ENCODE data around the gene ASTL.

The ASTL gene

DNA sequence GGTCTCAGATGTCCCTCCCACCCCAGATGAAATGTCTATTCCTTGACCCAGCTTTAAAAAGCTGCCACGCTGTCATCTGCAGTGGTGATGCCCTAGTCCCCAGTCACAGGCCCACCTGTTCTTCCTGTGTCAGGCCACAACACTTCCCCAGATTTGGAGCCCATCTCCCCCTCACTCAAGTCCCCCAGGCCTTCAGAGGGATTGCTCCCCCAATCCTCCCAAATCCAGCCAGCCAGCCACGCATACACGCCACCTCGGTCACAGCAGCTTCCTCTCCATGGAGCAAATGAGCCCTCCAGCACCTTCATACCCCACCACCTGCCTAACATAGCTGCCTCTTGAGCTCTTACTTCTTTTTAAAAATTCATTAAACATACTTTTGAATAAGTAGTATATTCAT is 7.8 kb downstream of the ASTL start:
- no peak for DNase-seq (ENCODE audit: low read depth in 2 of 2, low spot score in 1 of 2)

DNA sequence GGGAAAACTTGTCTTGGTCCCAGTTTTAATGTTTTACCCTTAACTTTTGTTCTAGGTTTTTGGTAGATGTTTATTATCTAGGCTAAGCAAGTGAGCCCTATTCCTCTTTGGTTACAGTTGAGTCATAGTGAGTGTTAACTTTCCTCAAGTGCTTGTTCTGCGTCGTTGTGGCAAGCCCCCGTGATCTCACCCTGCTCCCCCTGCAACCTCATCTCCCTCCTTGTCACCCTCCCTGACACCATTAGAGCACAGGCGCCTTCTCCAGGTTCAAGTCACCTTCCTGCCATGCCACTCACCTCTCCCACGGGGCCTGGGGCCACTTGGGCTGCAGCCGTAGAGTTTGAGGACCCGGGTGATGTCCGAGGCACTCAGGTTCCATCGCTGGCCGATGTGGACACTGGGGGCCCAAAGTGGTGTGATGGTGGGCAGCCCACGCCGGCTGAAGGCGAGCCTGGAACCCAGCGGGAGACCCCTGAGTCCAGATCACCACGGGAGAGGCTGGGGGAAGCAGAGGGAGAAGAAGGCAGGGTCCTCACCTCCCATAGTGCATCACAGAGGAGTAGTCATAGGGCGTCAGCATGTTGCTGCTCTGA is 8.7 kb downstream of the ASTL start:
- no peak for DNase-seq (ENCODE audit: low read depth in 2 of 2, low spot score in 1 of 2)

DNA sequence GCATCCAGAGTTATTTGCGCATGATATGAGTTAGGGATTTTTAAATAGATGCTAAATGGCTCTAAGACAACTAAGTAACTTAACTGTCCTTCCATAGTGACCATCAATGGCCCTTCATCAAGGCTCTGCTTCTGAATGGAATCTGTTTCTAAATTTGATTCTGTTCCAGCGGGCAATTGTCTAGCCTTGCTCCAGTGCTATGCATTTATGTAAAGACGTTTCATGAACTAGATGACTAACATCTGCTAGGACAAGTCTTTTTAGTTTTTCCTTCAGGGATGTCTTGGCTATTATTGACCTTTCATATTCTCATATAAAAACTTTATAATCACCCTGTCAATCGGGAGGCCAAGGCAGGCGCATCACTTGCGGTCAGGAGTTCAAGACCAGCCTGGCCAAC is 9.8 kb downstream of the ASTL start:
- no peak for DNase-seq (ENCODE audit: low read depth in 2 of 2, low spot score in 1 of 2)

DNA sequence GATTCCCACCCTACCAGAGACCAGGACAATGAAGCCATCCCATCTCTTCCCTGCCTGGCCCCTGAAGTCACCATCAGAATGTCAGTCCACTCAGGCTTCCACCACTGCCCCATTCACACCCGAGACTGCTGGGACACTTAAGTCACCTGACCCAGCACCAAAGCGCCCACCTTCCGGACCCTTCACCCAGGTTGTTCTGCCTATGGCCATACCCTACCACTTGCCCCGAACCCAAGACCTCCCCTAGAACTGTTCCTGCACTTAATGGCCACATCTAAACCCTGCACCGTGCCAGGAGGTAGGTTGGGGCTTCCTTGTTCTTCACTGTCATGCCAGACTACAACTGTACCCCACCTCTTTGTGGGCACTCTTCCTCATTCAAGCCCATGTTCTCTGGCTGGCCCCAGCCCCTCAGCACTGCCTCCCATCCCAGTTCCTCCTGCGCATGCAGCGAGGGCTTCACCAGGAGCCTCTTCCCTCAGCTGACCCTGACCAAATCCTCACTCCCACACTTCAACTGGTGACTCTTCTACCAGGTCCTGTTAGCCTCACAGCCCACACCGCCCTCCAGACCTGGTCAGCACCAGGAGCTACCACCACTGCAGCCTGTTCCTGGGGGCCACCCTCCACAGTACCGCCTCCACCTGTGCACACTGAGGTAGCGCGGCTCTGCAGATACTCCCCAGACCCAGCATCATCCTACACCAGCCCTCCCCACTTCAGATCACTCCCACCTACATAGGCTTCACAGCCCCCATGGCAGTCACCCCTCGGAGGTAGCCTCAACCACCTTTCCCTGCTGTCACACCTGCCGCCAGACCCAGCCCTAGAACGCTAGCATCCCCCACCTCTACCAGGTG is 13.7 kb downstream of the ASTL start:
- DNase-seq (ENCODE audit: low read depth in 2 of 2, low spot score in 1 of 2) = no peak

DNA sequence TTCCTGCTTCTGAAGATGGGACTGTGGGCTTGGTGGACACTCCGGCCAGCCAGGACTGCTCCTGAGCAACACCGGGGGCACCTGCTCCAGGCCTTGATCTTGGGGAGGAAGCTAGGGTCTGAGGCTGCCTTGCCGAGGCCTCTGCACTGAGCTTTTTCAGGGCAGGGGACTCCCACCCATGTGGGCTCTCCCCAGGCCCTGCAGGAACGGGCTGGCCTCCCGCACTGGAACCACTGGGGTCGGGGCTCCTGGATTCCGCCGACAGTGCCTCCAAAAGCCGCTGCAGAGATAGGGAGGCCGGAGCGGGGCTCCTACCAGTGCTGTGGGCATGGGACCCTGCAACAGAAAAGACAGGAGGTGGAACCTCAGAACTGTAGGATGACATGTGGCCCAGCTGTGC is 14.4 kb downstream of the ASTL start:
- DNase-seq (ENCODE audit: low read depth in 2 of 2, low spot score in 1 of 2) = no peak

DNA sequence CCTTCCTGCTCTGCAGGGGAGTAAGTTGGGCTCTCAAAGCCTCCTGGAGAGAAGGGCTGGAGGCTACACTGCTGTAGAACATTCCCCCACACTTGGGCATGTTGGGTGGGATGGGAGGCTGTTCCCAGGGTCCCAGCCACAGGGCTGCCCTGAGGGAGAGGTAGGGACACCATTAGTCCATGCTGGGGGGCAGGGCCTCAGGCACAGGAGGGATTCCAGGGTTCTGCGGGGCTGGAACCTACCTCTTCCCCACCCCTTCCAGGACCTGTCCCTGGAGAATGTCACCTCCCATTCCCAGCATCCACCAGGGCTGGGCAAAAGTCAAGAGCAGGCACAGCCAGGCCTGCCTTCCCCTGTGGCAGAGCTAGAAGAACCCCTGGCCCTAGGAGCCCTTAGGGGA is 15.0 kb downstream of the ASTL start:
- DNase-seq (ENCODE audit: low read depth in 2 of 2, low spot score in 1 of 2) = no peak

DNA sequence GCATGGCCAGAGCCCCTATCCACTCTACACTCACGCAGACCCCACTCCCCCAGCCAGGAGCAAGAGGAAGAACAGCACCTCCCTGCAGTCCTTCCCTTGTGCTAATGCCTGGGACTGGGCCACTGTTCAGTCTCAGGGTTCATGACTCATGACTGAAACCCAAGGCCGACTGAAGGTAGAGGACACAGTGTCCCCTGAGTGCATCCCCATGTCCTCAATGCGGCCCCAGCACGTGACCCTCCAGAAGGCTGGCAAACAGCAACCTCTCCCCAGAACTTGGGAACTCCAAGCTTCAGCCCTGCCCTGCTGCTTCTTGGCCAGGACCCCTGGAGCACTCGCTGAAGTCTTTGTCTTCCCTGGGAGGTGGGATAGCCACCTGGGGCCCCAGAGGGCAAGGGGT is 15.9 kb downstream of the ASTL start:
- DNase-seq (ENCODE audit: low read depth in 2 of 2, low spot score in 1 of 2) = no peak

DNA sequence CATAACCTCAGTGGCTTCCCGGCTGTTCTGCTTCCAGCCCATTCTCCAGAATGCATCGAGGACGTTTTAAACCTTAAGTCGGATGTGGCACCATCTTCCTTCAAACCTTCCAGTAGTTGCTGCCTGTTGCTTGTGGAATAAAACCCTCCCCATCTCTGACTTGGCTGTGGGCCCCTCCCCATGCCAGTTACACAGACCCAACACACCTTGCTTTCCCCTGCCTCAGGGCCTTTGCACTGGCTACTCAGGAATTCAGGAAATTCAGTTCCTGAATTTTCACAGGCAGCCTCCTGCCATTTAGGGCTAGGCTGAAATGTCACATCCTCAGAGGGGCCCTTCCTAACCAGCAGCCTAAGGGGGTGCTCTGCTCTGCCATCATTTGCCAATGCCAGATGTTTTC is 16.9 kb downstream of the ASTL start:
- DNase-seq (ENCODE audit: low read depth in 2 of 2, low spot score in 1 of 2) = no peak

DNA sequence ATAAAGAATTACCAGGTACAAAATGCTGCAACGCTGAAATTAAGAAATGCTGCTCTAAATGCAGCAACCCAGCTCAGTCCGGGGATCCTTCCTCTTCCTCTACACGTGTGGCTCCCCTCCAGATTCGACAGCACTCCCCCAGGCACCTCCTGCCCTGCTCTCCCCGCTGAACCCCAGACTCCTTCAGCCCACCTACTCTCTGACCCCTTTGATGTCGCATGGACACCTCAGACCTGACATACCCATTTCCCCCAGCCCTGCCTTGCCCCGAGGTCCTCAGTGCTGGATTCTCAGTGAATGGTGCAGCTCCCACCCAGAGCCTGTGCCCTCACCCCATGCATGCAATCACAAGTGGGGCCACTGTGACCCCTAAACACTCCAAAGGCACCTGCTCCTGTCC is 17.3 kb downstream of the ASTL start:
- DNase-seq (ENCODE audit: low read depth in 2 of 2, low spot score in 1 of 2) = no peak

DNA sequence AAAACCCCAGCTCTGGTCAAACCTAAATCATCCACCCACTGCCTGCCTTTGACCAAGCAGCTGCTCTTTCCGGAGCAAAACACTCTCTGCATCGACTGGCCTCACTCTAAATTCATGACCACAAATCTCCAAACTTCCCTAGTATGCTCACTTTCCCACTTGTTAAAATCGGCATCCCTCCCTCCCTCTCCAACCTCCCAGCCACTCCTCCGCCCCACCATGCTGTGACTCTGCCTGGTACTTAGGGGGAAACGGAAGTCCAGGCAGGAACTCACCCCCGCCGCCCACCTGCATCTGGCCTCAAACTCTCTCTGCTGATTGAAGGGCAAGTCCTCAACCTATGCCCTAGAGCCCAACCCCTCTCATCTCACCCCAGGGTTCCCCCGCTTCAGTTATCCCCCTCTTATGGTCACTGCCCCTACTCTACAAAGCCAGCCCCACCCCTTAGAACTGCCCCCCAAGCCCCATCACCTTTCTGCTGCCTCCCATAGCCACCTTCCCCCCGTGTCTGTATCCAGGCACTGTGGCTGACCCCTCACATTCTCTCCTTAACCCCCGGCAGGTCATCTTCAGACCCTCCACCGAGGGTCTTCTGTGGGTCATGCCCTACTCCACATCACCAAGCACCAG is 18.1 kb downstream of the ASTL start:
- DNase-seq (ENCODE audit: low read depth in 2 of 2, low spot score in 1 of 2) = no peak

DNA sequence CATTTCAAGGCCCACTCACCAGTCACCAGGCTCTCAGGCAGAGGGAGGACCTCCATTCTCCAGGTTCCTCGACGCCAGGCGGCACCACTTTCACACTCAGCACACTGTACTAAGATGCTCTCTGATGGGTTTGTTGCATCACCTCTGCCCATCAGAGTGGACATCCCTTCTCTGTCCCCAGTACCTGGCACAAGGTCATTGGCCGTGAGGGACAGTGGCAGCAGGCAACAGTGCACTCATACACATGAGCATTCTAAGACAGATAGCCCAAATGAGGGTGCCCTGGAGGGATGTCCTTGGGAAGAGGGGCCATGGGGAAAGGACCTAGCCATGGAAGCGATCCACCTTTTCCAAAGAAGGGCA is 18.9 kb downstream of the ASTL start:
- DNase-seq (ENCODE audit: low read depth in 2 of 2, low spot score in 1 of 2) = no peak

DNA sequence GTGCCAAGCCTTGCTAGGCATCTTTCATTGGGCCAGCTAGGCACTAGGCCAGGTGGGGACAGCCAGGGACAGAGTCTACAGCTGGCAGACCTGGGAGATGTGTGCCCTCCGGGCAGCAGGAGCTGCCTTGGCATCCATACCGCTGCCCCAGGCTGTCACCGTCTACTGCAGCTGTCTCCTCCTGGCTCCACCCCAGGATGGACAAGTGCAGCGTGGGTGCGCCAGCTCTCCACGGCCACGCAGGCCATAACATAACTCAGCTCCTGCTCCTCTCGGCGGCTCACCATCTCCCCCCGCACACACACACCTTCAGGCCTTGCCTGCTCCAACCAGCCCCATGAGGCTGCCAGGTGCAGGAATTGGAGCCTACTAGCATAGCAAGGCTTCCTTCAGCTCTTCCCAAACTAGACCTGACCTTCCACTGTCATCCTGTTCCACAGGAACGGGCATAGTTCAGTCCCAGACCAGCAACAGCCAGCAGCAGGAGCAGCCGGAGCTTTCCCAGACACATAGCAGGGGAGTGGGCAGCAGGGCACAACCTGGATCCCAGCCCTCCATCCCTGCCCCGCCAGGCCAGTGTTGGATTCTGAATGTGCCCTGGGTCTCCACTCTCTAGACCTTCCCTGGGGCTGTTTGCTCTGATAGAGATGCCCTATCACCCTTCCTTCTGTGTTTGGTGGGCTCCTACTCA is 19.5 kb downstream of the ASTL start:
- DNase-seq (ENCODE audit: low read depth in 2 of 2, low spot score in 1 of 2) = no peak

DNA sequence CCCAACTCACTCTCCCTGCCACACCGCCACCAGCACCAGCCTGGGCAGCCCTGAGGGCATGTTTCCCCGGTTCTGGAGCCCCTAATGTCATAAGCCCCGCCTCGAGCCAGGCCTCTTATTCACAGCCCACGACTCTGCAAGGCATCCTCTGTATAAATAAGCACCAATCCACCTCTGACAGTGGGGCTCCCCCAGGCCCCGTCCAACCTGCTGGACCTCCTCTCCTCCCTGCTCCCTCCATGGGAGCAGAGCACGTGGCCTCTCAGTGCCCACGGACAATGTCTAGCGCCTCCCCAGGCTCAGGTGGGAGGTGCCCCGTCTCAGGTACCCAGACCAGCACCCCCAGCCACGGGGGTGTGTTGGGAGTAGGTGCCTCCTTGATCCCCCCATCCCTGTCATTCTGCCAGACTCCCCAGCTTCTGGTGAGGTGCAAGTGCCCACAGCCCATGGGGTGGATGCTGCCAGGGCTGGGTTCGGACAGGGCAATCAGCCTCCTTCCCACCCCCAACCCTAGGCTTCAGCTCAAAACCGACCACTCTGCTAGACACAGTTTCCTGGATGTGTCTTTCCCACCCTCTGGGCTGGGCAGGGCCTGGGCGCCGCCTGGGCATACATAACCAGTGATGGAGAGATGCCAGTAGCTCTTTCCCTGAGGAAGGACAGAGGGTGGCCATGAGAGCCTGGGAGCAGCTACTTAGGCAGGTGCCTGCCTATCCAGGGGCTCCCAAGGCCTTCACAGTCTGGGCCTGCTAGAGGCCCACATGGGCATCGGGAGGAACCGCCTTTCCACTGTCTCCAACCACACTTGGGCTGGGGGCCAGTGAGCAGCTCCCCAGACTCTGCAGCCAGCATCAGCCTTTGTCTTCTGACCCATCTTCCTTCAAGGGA is 20.4 kb downstream of the ASTL start:
- DNase-seq (ENCODE audit: low read depth in 2 of 2, low spot score in 1 of 2) = no peak

DNA sequence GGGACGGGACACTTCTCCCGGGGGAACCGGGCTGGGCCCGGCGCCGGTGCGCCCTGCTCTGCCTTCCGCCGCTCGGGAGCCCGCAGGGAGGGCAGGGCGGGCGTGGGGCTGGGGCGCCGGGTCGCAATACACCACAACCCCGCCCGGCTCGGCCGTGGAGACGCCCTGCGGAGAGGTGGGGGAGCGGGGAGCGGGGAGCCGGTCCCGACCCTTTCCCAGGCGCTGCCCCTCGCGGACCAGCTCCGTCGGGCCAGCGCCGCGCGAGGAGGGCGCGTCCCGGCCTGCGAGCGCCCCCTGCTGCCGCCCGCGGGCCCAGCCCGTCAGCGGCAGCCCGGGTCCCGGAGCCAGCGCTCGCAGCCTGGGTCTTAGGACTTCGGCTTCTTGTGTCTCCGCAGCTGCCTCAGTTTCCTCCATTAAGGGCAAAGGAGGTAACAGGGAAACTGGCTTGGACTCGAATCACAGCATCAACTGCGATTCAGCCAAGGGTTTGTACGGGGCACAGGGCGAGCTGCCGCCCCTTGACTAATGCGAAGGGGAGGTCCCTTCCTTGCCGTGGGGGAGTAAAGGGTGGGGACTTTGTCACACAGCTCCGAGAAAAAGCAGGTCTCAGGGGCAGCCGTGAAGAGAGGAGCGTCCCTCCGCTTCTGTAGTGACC is 21.3 kb downstream of the ASTL start:
- no peak for DNase-seq (ENCODE audit: low read depth in 2 of 2, low spot score in 1 of 2)

DNA sequence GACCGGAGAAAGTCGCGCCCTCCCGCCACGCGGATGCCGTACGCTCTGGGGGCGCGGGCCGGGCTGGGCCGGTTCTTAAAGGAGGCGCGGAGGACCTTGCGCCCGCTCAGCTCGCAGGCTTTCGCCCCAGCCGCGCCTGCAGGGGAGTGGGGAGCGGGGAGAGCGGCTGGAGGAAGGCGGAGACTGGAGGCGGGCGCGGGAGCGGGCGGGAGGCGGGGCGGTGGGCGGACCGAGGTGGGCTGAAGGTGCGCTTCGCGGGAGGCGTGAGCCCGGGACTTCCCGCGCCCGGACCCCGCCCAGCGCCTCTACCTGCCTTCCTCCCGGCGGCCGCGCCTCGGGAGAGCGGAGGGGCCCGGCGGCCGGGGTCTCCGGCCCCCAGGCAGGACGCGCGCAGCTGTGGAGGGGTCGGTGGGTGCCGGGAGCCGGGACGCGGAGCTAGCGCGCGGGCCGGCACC is 21.9 kb downstream of the ASTL start, which contains the start of gene ADRA2B:
Gene ADRA2B (minus strand): TSS at position 148 of the 455 bp plus-strand sequence. CDS start 422 bp downstream, outside the sequence.
- DNase-seq (ENCODE audit: low read depth in 2 of 2, low spot score in 1 of 2) = peak; percentile 54 to 61

DNA sequence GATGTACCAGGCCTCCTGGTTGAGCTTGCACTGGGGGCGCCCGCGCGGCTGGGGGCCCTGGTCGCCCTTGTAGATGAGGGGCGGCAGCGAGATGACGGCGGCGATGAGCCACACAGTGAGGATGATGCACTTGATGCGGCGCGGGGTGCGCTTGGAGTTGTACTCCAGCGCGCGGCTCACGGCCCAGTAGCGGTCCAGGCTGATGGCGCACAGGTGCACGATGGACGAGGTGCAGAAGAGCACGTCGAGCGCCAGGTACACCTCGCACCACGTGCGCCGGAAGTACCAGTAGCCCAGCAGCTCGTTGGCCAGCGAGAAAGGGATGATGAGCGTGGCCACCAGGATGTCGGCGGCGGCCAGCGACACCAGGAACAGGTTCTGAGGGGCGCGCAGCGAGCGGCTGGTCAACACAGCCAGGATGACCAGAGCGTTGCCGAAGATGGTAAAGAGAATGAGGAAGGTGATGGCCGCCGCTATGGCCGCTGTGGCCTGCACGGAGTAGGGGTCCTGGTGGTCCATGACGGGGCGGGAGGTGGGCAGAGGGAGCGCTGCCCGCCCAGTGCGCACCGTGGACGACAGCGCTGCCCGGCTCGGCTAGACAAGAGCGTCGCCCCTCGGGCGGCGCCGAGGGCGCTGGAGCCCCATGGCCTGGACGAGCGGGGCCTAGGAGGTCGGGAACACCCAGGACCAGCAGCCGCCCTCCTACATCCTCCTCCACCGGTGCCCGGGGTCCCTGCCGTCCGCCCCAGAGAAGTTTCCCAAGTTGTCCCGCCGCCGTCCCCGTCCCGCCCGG is 22.5 kb downstream of the ASTL start:
- no peak for DNase-seq (ENCODE audit: low read depth in 2 of 2, low spot score in 1 of 2)

DNA sequence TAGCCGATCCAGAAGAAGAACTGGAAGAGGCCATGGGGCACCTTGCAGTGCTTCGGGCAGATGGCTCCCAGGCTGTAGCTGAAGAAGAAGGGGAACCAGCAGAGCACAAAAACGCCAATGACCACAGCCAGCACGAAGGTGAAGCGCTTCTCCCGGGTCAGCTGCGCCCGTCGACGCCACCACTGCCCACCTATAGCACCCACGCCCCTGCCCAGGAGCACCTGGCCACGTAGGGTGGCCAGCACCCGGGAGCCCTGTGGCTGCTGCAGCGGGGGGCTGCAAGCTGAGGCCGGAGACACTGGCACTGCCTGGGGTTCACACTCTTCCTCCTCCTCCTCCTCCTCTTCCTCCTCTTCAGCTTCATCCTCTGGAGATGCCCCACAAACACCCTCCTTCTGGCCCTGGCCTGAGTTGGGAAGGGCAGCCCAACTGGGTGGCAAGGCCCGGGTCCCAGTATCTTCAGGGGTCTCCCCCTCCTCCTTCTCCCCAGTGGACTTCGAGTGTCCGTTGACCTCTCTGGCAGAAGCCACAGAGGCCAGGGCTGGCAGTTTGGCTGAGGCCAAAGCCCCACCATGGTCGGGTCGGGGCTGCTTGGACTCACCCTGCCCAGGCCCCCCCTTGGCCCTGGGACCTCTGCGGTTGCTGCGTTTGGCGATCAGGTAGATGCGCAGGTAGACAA is 23.3 kb downstream of the ASTL start:
- DNase-seq (ENCODE audit: low read depth in 2 of 2, low spot score in 1 of 2) = no peak

DNA sequence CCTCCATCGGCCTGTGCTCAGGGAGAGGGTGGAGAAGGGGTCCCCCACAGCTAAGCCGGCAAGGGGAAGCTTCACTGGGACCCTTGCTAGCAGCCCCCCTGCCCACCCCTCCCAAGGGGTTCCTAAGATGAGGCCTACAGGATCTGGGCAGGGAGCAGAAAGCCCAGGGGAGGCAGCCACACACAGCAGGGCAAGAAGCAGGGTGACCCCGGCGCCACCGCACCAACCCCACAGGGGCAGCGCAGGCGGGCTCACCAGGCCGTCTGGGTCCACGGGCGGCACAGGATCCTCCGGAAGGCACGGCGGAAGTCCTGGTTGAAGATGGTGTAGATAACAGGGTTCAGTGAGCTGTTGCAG is 23.8 kb downstream of the ASTL start:
- no peak for DNase-seq (ENCODE audit: low read depth in 2 of 2, low spot score in 1 of 2)

DNA sequence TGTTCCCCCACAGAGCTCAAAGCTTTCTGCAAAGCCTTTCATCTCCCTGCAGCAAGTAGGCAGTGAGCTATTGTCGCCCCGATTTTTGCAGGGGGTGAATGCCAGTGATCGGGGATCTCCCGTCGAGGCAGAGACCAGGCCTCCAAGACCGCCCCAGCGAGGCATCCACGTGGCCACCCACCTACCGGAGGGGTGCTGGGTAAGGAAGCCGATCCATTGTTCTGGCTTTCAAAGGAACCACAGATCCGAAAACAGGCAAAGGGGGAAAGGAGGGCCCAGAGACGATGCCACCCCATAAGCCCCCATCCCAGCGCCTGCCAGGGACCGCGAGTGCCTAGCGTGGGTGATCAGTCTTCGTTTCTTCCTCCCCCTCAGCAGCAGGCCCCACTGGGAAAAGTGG is 24.4 kb downstream of the ASTL start:
- no peak for DNase-seq (ENCODE audit: low read depth in 2 of 2, low spot score in 1 of 2)

All from stimulated activated CD8-positive, alpha-beta memory T cell treated with anti-CD3 and anti-CD28 coated beads, Interleukin-4, amount 100 ng/mL, for 1 hour (primary cell).